Adipose tissue (tissue), 3 donors: ENCODE measurements around the gene HORMAD2. TPM values are rescaled to one million over a fixed set of nuclear protein-coding genes. Genes with fewer than 3 reads are reported as not detected.
"Not testable (repeated sequence)": the region's sequence is repeated elsewhere in the genome, so short reads cannot be mapped to it uniquely, and the experiment has no call there.

Experiments
- H3K27ac ChIP-seq: one replicate; pipeline ENCODE4 v1.5.1; 2013; ENCODE audit warnings: low read depth, low read length
- WGBS, 3 donors: extraction: QIAGEN DNeasy Blood & Tissue Kit; methylation state at CpG; one replicate each; pipeline ENCODE4 v1.1.7; 2013; 5-methylcytosine and 5-hydroxymethylcytosine counted together
- polyA plus RNA-seq, 3 donors: library from polyadenylated mRNA; stranded (reverse); fragments of 200-250 nt; gene quantifications; one replicate each; pipeline ENCODE4 v1.2.3, GENCODE V29; 2013
- donor health status: healthy with polysubstance abuse.
- donor health status: Bipolar disorder and iron deficiency.
- donor health status: healthy.

Gene HORMAD2
- polyA plus RNA-seq, 3 donors, result 0.03 to 0.22 TPM; not detected in 1

DNA sequence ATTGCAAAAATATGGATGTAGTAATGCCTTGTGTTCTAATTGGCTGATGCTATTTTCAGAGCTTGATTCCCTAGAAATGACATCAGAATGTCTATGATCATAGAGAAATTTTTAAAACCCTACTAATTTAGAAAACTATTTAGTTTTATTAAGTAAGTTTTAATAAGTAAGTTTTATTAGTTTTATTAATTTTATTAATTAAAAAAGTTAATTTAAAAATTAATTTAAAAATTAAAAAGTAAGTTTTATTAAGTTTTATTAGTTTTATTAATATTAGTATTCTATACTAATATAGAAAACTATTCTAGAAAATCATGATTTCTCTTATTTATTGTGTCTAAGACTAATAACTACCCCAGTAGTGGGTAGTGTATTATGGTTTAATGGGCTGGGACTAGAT is 8.2 kb downstream of the HORMAD2 start:
- H3K27ac ChIP-seq, result no peak overlapping the region

DNA sequence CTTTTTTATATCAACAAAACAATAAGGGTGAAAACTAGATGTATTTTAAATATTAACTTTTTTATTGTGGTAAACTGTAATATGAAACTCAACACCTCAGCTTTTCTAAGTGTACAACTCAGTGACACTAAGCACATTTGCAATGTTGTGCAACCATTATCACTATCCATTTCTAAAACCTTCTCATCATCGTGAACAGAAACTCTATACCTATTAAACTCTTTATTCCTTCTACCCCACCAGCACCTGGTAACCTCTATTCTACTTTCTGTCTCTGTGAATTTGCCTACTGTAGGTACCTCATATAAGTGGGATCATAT is 9.4 kb downstream of the HORMAD2 start:
- H3K27ac ChIP-seq, result no peak overlapping the region
- WGBS, 3 donors, result 67 to 73% (median 67%) methylated on average over 1 of the region's 1 CpG

DNA sequence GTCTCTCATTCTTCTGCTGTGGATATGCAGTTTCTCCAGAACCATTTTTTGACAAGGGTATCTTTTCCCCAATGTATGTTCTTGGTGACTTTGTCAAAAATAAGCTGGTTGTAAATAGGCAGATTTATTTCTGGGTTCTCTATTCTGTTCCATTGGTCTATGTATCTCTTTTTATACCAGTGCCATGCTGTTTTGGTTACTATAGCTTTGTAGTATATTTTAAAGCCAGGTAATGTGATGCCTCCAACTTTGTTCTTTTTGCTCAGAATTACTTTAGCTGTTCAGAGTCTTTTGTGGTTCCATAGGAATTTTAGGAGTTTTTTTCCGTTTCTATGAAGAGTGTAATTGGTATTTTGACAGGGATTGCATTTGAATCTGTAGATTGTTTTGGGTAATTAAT is 12.4 kb downstream of the HORMAD2 start:
- 69 to 81% (median 72%) methylated on average over 1 of the region's 1 CpG for WGBS, 3 donors
- H3K27ac ChIP-seq, result no peak overlapping the region

DNA sequence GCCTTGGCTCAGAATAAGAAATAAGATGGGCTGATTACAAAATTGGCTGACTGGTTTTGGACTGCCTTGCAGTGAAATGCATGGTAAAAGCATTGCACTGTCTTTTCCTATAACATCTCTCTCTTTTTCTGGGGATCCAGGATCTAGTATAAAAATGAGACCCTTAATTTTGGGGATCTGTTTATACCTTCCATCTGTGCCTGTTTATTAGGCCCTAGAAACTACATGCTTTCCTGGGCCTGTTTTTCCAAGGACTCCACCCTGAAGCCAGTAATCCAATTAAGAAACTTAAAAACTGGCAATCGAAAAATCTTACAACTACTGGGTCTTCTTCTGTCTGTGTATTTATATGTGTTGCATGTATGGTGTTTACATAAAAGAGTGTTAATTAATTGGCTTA is 14.5 kb downstream of the HORMAD2 start:
- H3K27ac ChIP-seq, result no peak overlapping the region
- 90 to 93% (median 91%) methylated on average over 1 of the region's 1 CpG for WGBS, 3 donors

DNA sequence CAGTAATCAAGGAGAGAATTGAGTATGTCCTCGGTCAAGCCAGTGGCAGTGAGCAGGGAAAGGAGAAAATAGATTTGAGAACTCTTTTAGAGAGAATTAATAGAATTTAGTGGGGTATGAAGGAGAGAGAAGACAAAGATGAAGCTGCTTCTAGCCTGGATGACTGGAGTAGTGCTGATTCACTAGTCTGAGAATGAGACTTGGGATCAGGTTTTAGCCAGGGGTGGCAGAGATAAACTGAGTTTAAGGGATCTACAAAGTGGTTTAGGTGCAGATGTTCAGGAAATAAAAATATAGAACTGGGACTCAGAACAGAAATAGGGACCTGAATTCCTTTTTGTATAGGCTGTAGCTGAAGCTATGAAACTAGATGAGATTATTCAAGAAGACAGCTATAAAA is 17.6 kb downstream of the HORMAD2 start:
- WGBS, 3 donors, result 25 to 37% (median 29%) methylated on average over 1 of the region's 1 CpG
- no peak overlapping the region for H3K27ac ChIP-seq

DNA sequence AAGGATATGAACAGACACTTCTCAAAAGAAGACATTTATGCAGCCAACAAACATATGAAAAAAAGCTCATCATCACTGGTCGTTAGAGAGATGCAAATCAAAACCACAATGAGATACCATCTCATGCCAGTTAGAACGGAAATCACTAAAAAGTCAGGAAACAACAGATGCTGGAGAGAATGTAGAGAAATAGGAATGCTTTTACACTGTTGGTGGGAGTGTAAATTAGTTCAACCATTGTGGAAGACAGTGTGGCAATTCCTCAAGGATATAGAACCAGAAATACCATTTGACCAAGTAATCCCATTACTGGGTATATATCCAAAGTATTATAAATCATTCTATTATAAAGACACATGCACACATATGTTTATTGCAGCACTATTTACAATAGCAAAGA is 20.5 kb downstream of the HORMAD2 start:
- WGBS, 3 donors, result 25 to 60% (median 36%) methylated on average over 2 of the region's 2 CpGs
- not testable (repeated sequence) for H3K27ac ChIP-seq

DNA sequence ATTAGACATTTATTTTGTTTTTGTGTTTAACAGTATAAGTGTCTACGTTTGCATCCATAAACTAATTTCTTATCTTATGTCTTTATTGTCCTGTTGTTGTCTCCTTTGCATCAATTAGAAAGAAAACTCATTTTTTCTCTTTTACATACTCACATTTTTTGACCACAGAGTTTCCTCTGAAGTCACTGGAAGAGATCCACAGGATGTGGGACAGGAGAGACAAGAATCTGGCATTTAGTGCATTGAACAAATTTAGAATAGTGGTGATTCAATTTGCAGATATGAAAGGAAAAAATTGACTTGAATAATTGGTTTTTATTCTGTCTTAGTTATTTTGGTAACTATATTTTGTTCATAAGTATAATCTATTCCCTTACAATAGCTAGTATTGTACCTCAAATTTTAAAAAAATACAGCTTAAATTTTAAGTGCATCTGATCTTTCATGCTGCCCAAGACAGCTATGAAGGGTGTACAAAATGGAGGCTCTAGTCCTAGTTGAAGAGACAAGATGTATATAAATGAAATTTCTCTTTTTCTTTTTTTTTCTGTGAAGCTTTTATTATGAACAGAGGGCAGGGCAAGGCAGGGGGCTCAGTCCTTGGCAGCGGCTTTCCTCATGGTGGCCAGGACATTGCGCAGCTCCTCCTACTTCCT is 24.4 kb downstream of the HORMAD2 start:
- WGBS, 3 donors, result 67 to 87% (median 67%) methylated on average over 3 of the region's 3 CpGs
- no peak overlapping the region for H3K27ac ChIP-seq

DNA sequence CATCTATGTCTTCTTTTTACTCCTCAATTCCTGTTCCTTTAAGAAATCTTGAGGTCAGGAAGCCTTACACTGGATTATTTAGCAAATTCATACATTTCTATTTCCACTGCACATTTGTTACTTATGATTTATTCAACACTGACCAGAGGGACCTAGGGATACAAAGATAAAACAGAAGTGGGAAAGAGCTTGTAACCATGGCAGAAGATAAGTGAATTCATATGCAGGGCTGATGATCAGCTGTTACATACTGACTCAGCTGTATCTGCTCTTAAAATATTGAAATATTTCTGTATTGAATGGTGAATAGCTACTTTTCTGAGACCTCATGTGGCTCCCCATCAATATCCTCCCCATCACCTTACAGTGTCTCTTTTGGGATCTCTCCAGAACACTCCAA is 25.2 kb downstream of the HORMAD2 start:
- H3K27ac ChIP-seq, result no peak overlapping the region

DNA sequence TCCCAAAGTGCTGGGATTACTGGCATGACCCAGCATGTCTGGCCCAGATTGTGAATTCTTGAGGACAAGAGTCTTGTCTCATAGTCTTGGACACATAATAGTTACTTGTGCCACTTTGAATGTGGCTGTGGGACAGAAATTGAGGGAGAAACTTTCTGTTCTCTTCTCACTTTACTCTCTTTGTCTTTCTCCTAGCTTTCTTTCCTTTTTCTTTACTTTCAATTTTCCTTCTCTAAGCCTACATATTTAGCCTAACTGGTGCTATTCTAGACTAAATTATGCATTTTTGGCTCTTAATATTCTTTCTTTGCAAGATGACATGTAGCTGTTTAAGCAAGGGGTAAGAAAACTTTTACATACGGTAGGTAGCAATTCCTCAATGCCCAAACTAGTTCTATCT is 33.2 kb downstream of the HORMAD2 start:
- 82 to 95% (median 94%) methylated on average over 1 of the region's 1 CpG for WGBS, 3 donors

DNA sequence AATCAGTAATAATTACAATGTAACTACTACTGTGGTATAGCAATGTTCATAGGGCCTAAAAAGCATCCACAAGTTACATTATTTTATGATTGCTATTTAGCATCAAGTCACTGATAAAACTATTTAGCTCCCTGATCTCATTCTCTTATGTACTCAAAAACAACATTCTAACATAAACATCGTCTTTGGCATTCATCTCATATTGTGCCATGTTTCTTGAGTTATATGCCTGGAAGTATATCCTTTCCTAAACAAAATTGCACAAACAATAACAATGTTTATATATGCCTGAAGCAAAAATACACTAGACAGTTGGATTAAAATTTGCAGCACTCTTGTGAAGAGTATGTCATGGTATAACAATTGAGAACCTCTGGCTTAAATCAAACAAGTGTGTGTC is 34.1 kb downstream of the HORMAD2 start:
- no peak overlapping the region for H3K27ac ChIP-seq
- WGBS, 3 donors, result 70 to 80% (median 77%) methylated on average over 1 of the region's 1 CpG

More for the DNA sequence above, 33.2 kb downstream of the HORMAD2 start:
- H3K27ac ChIP-seq, result no peak overlapping the region

DNA sequence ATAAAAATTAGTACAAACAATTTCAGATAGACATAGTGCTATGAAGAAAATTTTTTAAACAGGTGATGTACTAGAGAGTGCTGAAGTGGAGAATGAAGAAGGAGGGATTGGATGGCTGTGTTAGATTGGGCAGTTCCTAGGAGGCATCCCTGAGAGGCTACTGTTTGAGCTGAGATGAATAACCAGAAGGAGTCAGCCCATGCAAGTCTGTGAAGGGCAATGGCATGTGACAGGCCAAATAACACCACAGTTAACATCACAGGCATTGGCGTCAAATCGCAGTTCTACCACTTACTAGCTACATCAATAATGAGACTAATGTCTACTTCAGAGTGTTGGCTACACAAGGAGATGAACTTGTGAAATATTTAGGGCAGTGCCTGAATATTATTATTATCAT is 35.4 kb downstream of the HORMAD2 start:
- H3K27ac ChIP-seq, result no peak overlapping the region
- WGBS, 3 donors, result 87 to 98% (median 97%) methylated on average over 2 of the region's 2 CpGs

DNA sequence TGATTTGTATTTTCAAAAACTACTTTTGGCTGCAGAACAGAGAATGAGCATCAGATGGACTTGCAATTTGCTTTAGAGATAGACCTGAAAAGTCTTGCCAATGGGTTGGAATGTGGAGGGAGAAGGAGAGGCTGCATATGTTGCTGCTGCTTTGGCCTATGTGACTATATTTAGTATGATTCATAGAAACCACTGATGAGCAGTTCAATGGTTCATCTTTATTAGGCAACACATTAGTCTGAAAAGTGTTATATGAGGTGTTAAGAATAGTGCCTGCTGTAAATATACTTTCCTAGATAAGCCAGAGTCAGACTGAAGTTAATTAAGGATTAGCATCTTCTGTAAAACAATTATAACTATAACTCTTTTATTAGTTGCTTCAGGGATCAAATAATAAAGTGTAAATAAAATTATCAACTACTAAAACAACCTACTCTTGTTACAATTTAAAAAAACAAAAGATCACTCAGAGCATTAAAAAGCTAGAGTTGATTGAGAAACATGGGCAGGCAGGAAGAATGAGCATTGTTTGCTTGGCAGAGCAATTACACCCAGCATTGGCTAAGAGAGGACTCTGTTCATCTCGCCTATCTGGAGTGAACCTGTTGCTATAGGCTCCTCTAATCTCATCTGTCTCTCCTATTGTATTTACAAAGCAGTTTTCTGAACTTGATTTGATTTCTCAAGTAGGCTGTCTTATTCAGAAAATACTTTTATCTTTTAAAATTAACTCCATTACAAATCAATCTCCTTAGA is 36.3 kb downstream of the HORMAD2 start:
- no peak overlapping the region for H3K27ac ChIP-seq
- WGBS, 3 donors, result 69 to 87% (median 79%) methylated on average over 1 of the region's 1 CpG

DNA sequence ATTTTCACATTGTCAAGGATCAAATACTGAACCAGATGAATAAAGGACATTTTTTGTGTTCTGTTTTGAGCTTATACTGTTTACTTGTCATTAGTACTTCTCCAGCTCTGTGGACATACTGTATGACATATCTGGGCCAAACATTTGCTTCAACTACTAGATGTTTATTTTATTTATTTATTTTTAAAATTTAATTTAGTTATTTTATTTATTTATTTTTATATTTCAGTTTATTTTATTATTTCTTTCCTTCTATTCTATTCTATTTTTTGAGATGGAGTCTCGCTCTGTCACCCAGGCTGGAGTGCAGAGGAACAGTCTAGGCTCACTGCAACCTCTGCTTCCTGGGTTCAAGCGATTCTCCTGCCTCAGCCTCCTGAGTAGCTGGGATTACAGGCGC is 37.0 kb downstream of the HORMAD2 start:
- WGBS, 3 donors, result 98 to 100% (median 99%) methylated on average over 3 of the region's 3 CpGs

DNA sequence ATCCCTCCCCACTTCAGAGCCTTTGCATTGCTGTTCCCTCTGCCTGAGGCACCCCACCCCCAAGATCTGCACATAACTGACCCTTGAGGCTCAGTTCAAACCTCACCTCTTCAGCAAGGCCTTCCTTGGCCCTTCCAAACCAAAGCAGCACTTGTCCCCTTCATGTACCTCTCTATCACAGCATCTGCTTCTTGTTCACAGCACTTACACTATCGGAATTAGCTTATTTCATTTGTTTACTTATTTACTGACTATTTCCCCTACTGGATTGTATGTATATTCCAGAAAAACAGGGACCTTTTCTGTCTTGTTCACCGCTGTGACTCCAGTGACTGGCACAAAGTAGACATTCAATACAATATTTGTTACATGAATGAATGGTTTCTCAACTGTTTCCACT is 38.0 kb downstream of the HORMAD2 start:
- 87 to 96% (median 95%) methylated on average over 2 of the region's 2 CpGs for WGBS, 3 donors
- no peak overlapping the region for H3K27ac ChIP-seq

More for the DNA sequence above, 37.0 kb downstream of the HORMAD2 start:
- no peak overlapping the region for H3K27ac ChIP-seq

DNA sequence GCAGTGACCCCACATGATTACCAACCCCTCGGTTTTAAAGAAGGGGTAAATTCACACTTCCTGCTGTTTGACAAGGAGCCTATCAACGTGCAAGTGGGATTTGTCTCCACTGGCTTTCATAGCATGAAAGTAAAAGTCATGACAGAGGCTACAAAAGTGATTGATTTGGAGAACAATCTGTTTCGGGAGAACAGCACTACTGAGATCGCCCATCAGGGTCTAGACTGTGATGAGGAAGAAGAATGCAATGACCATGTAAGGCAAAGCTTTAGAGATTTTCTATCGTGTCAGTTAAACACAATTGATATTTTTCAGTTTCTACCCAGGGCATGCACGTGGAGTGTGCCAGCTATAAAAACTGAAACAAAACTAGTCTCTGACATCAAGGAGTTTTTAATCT is 41.7 kb downstream of the HORMAD2 start:
- no peak overlapping the region for H3K27ac ChIP-seq
- WGBS, 3 donors, result 35 to 47% (median 46%) methylated on average over 6 of the region's 6 CpGs

DNA sequence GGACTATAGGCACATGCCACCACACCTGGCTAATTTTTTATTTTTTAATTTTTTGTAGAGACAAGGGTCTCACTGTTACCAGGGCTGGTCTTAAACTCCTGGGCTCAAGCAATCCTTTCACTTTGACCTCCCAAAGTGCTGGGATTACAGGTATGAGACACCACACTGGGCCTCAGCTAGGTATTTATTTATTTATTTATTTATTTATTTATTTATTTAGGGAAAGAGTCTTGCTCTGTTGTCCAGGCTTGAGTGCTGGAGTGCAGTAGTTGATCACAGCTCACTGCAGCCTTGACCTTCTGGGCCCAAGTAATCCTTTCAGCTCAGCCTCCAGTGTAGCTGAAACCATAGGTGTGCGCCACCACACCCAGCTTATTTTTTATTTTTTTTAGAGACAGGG is 43.2 kb downstream of the HORMAD2 start:
- WGBS, 3 donors, result 100% methylated on average over 1 of the region's 1 CpG
- H3K27ac ChIP-seq, result no peak overlapping the region

DNA sequence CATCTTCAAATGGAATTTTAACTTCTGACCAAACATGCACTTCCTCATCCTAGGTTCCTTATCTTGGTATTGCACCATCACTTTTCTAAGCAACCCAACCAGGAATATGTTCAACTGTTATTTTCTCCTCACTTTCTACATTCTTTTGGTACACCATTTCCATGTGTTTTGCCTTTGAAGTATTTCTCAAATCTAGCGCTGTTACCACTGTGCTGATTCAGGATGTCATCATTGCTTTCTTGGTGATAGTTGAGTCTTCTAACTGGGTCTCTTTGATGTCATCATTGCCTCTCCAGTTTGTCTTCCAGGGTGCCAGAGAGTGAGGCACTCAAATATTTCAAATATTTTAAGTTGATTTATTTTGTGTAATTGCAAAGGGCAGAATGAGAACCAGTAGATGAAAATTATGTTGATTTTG is 47.5 kb downstream of the HORMAD2 start:
- H3K27ac ChIP-seq, result no peak overlapping the region
- WGBS, 3 donors, result 39 to 95% (median 71%) methylated on average over 1 of the region's 1 CpG

DNA sequence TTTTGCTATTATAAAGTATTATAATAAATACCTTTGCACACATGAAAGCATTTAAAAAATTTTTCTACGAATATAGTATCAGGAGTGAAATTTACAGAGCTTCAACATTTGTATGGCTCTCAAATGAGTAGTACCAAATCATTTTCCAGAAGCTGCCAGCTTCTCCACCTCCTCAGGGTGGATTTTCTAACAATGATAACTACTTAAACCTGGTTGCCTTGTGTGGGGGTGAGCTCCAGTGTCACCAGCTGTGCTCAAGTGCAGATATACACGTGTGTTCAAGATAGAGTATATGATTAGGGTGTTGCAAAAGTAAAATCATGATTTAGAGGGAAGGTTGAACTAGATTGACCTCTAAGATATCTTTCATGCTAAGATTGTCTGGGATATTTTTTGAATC is 48.2 kb downstream of the HORMAD2 start:
- whole genome bisulfite sequencing, 3 donors, result 58 to 76% (median 60%) methylated on average over 2 of the region's 2 CpGs
- H3K27ac ChIP-seq, result no peak overlapping the region

DNA sequence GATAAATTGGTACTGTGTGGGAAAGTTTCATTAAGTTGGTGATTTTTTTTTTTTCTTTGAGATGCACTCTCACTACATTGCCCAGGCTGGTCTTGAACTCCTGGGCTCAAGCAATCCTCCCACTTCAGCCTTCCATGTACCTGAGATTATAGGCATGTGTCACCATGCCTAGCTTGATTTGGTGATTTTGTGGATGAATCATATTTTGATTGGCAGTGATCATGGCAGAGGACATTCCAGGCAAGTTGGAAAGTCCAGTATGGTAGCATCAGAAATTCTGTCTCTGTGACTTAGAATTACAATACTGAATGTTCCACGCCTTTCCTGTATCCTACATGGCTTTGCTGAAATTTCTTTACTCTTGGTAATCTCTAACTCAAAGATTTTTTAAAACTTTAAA is 49.4 kb downstream of the HORMAD2 start:
- WGBS, 3 donors, result 91 to 97% (median 95%) methylated on average over 1 of the region's 1 CpG
- H3K27ac ChIP-seq, result no peak overlapping the region

DNA sequence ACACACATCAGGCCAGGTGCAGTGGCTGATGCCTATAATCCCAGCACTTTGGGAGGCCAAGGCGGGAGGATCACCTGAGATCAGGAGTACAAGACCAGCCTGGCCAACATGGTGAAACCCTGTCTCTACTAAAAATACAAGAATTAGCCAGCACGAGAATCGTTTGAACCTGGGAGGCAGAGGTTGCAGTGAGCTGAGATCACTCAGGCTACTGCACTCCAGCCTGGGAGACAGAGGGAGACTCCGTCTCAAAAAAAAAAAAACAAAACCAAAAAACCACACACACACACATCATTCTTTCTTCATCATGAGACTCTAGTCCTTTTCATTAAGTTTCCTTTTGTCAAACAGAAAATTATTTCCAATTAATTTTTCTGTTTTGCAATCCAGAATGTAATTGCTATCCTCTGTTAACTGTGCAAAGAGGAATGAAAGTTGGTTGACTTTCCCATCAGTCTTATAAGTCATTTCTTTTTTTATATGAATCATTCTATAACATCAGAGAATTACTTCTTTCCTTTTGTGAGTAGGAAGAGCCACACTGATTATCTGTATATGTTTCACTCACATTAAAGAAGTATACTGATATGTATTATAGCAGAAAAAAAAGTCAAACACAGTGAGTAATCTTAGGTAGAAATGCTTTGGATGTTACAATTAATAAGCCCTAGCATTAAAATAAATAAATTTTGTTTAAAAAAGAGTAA is 52.2 kb downstream of the HORMAD2 start:
- 67 to 77% (median 69%) methylated on average over 4 of the region's 4 CpGs for WGBS, 3 donors
- H3K27ac ChIP-seq, result no peak overlapping the region
